Thyroid gland (tissue), 4 donors: ENCODE measurements around the gene BRINP1.

Experiments
- CTCF ChIP-seq, 6 experiments: fragments of 200-600 bp in 3 of 6; fragments of 450-650 bp in 3 of 6; sonication (generic) in 3 of 6; IDR thresholded peaks; one replicate each; pipeline ENCODE4 v1.5.1; 2016 to 2019; ENCODE audit warnings: antibody characterized with exemption in 6 of 6, mild to moderate bottlenecking in 2 of 6, inconsistent platforms in 1 of 6, moderate library complexity in 1 of 6
- POLR2A ChIP-seq, 2 donors: fragments of 450-650 bp; IDR thresholded peaks; one replicate each; pipeline ENCODE4 v1.6.1; 2017; ENCODE audit warnings: antibody characterized with exemption in 2 of 2, mild to moderate bottlenecking in 2 of 2, moderate library complexity in 1 of 2

- TF ChIP-seq CTCF (IDR thresholded peaks at IDR 0.05) (no peak), POLR2A (IDR thresholded peaks at IDR 0.05) (no peak)
Measured at GRCh38 chr9:119264165-119264564, 105.1 kb downstream of the BRINP1 start.
